Measurements from ENCODE around the gene MAPK8IP3. TPM values are rescaled to one million over a fixed set of nuclear protein-coding genes. Genes with fewer than 3 reads are reported as not detected.

Gene MAPK8IP3
- total RNA-seq, 4 donors from 2014 or later: 56.0 to 206 (median 82.1) TPM

- Histone ChIP-seq H3K4me1 (no peaks in the 10 kb centered on the region), H3K9me3 (no peaks in the 10 kb centered on the region), H3K36me3 (peaks cover 96% of the 10 kb centered on the region), H3K27me3 (no peaks in the 10 kb centered on the region), H3K4me3 (no peak overlapping the region), H3K27ac (no peak overlapping the region)
- 94% methylated on average over 2 of the region's 2 CpGs for WGBS
- TF ChIP-seq CTCF (IDR thresholded peaks at IDR 0.05) (no peak), EP300 (IDR thresholded peaks at IDR 0.05) (no peak), POLR2A (IDR thresholded peaks at IDR 0.05) (no peak), POLR2AphosphoS5 (IDR thresholded peaks at IDR 0.05) (no peak)
- DNase-seq (ENCODE audit: low spot score in 2 of 2): no peak
Observed at GRCh38 chr16:1661826-1662225, 44.2 kb upstream of the MAPK8IP3 start.

GRCh38 chr16:1662543-1662942 is 43.5 kb upstream of the MAPK8IP3 start:
- TF ChIP-seq POLR2A (IDR thresholded peaks at IDR 0.05): no peak
- no peak for TF ChIP-seq CTCF (IDR thresholded peaks at IDR 0.05)
- no peak for TF ChIP-seq EP300 (IDR thresholded peaks at IDR 0.05)
- TF ChIP-seq POLR2AphosphoS5 (IDR thresholded peaks at IDR 0.05): no peak
- Histone ChIP-seq H3K4me1 (no peaks in the 10 kb centered on the region), H3K27ac (no peak overlapping the region), H3K4me3 (no peak overlapping the region), H3K36me3 (peaks cover 96% of the 10 kb centered on the region), H3K27me3 (no peaks in the 10 kb centered on the region), H3K9me3 (no peaks in the 10 kb centered on the region)
- DNase-seq (ENCODE audit: low spot score in 2 of 2): no peak
- WGBS: 94% methylated on average over 20 of the region's 20 CpGs

- H3K27me3 ChIP-seq: no peaks in the 10 kb centered on the region
- WGBS: 88% methylated on average over 8 of the region's 15 CpGs
- no peak for DNase-seq (ENCODE audit: low spot score in 2 of 2)
- H3K4me3 ChIP-seq: no peak overlapping the region
- H3K36me3 ChIP-seq: peaks cover 96% of the 10 kb centered on the region
- no peaks in the 10 kb centered on the region for H3K4me1 ChIP-seq
- H3K27ac ChIP-seq: no peak overlapping the region
- TF ChIP-seq POLR2AphosphoS5 (IDR thresholded peaks at IDR 0.05) (no peak), CTCF (IDR thresholded peaks at IDR 0.05) (no peak), POLR2A (IDR thresholded peaks at IDR 0.05) (no peak), EP300 (IDR thresholded peaks at IDR 0.05) (no peak)
- no peaks in the 10 kb centered on the region for H3K9me3 ChIP-seq
Observed at GRCh38 chr16:1665829-1666228, 40.2 kb upstream of the MAPK8IP3 start.

- Histone ChIP-seq H3K4me1 (no peaks in the 10 kb centered on the region), H3K27ac (no peak overlapping the region), H3K36me3 (peaks cover 98% of the 10 kb centered on the region), H3K27me3 (no peaks in the 10 kb centered on the region), H3K9me3 (no peaks in the 10 kb centered on the region), H3K4me3 (no peak overlapping the region)
- DNase-seq (ENCODE audit: low spot score in 2 of 2): no peak
- 95% methylated on average over 13 of the region's 13 CpGs for WGBS
- TF ChIP-seq POLR2AphosphoS5 (IDR thresholded peaks at IDR 0.05) (no peak), POLR2A (IDR thresholded peaks at IDR 0.05) (no peak), EP300 (IDR thresholded peaks at IDR 0.05) (no peak), CTCF (IDR thresholded peaks at IDR 0.05) (no peak)
Observed at GRCh38 chr16:1666316-1666715, 39.7 kb upstream of the MAPK8IP3 start.

GRCh38 chr16:1667271-1667670 is 38.7 kb upstream of the MAPK8IP3 start:
- Histone ChIP-seq H3K27me3 (no peaks in the 10 kb centered on the region), H3K4me1 (no peaks in the 10 kb centered on the region), H3K27ac (no peak overlapping the region), H3K9me3 (no peaks in the 10 kb centered on the region), H3K4me3 (no peak overlapping the region), H3K36me3 (peaks cover 100% of the 10 kb centered on the region)
- no peak for DNase-seq (ENCODE audit: low spot score in 2 of 2)
- TF ChIP-seq CTCF (IDR thresholded peaks at IDR 0.05): no peak
- no peak for TF ChIP-seq POLR2A (IDR thresholded peaks at IDR 0.05)
- TF ChIP-seq EP300 (IDR thresholded peaks at IDR 0.05): no peak
- TF ChIP-seq POLR2AphosphoS5 (IDR thresholded peaks at IDR 0.05): no peak
- 70% methylated on average over 2 of the region's 8 CpGs for WGBS

All from suprapubic skin (tissue), 4 donors.